Endothelial cell of umbilical vein (primary cell): ENCODE results near the gene PCDHGB2. TPM values are rescaled to one million over a fixed set of nuclear protein-coding genes. Genes with fewer than 3 reads are reported as not detected.
"Not testable (repeated sequence)": the region's sequence is repeated elsewhere in the genome, so short reads cannot be mapped to it uniquely, and the experiment has no call there.

ENCODE experiments used
- BruUV-seq: library from RNA; stranded (reverse); fragments of 400-500 nt; replicated peaks from 2 replicates; lab custom pipeline; 2021; lab: Mats Ljungman, UMichigan
- CTCF ChIA-PET: fragments of 300-600, 350-600 bp; sonication (Branson Sonifier 250); formaldehyde crosslinking; loops from one replicate; lab custom pipeline; 2021; ENCODE audit warnings: antibody characterized with exemption, inconsistent platforms; lab: Charles Lee
- POLR2A ChIA-PET: fragments of 300-600, 350-600 bp; sonication (Branson Sonifier 250); formaldehyde crosslinking; loops from one replicate; lab custom pipeline; 2021; ENCODE audit warnings: antibody characterized with exemption, inconsistent platforms; lab: Charles Lee
- DNase-seq: peaks from one replicate; pipeline ENCODE4 v3.0.0-alpha.2; 2011; ENCODE audit warnings: low read depth, low spot score
- FAIRE-seq: peaks from 2 replicates; lab custom pipeline; 2011; peaks lifted over from hg19 to GRCh38; lab: Jason Lieb, UNC
- H2AFZ ChIP-seq: 2 replicates; pipeline ENCODE4 v1.6.0; 2012; ENCODE audit warnings: low read depth, low read length, control low read depth, inconsistent platforms
- H3K27ac ChIP-seq: 2 replicates; pipeline ENCODE4 v1.5.1; 2011; ENCODE audit warnings: low read depth, mild to moderate bottlenecking, control low read depth, low read length, moderate library complexity; ENCODE audit not compliant: insufficient read depth
- H3K27me3 ChIP-seq, 2 experiments: 2 replicates each; pipeline versions ENCODE4 v1.6.0 to v1.6.1; 2011; ENCODE audit warnings: low read length in 2 of 2, mixed read lengths in 1 of 2; ENCODE audit not compliant: control insufficient read depth in 2 of 2, insufficient read depth in 2 of 2
- H3K36me3 ChIP-seq, 2 experiments: 2 replicates in 1 of 2; 3 replicates in 1 of 2; pipeline ENCODE4 v1.5.1; 2011; ENCODE audit warnings: low read length in 2 of 2, mild to moderate bottlenecking in 1 of 2, moderate library complexity in 1 of 2; ENCODE audit not compliant: control insufficient read depth in 2 of 2, insufficient read depth in 2 of 2; ENCODE audit errors: extremely low read depth in 1 of 2
- H3K4me1 ChIP-seq: 3 replicates; pipeline ENCODE4 v1.5.1; 2011; ENCODE audit warnings: mild to moderate bottlenecking, low read length; ENCODE audit not compliant: control insufficient read depth, insufficient read depth; ENCODE audit errors: extremely low read depth
- H3K4me2 ChIP-seq: 2 replicates; pipeline ENCODE4 v1.6.1; 2011; ENCODE audit warnings: low read length, control low read depth, mixed read lengths; ENCODE audit not compliant: insufficient read depth
- H3K4me3 ChIP-seq, 3 experiments: fragments of 200-600 bp in 1 of 3; sonication (generic), shearing (Covaris generic) in 1 of 3; replicated peaks in 1 of 3; 2 replicates each; pipeline ENCODE4 v1.5.1; 2011 to 2016; ENCODE audit warnings: control low read depth in 3 of 3, low read length in 3 of 3, mild to moderate bottlenecking in 2 of 3, inconsistent platforms in 1 of 3, low read depth in 1 of 3, moderate library complexity in 1 of 3; ENCODE audit not compliant: insufficient read depth in 1 of 3
- H3K79me2 ChIP-seq: 2 replicates; pipeline ENCODE4 v1.6.0; 2012; ENCODE audit warnings: low read length, inconsistent platforms; ENCODE audit not compliant: control insufficient read depth, insufficient read depth
- H3K9ac ChIP-seq: replicated peaks from 2 replicates; pipeline ENCODE3; 2011; ENCODE audit warnings: low read length, control low read depth; ENCODE audit not compliant: insufficient read depth; ENCODE audit errors: extremely low read depth
- H3K9me1 ChIP-seq: replicated peaks from 3 replicates; pipeline ENCODE4 v1.6.0; 2011; ENCODE audit warnings: mild to moderate bottlenecking, low read length; ENCODE audit not compliant: control insufficient read depth, insufficient read depth; ENCODE audit errors: extremely low read depth
- H3K9me3 ChIP-seq: replicated peaks from 2 replicates; pipeline ENCODE4 v1.5.1; 2012; ENCODE audit warnings: low read length, inconsistent platforms; ENCODE audit not compliant: control insufficient read depth, insufficient read depth
- H4K20me1 ChIP-seq: replicated peaks from 2 replicates; pipeline ENCODE3; 2011; ENCODE audit warnings: mild to moderate bottlenecking, low read length; ENCODE audit not compliant: control insufficient read depth, insufficient read depth; ENCODE audit errors: extremely low read depth
- FOS ChIP-seq: IDR thresholded peaks from 2 replicates; pipeline ENCODE4 v1.6.1; 2011; ENCODE audit warnings: mild to moderate bottlenecking, low read length, moderate library complexity, borderline replicate concordance; ENCODE audit not compliant: insufficient read depth
- GATA2 ChIP-seq: IDR thresholded peaks from 2 replicates; pipeline ENCODE4 v1.7.0; 2011; ENCODE audit warnings: low read depth, mild to moderate bottlenecking, moderate library complexity, mixed read lengths, low read length; ENCODE audit not compliant: insufficient read length, insufficient read depth
- MYC ChIP-seq: IDR thresholded peaks from one replicate; pipeline ENCODE4 v1.6.1; 2011; ENCODE audit warnings: mild to moderate bottlenecking, low read depth, low read length
- POLR2AphosphoS5 ChIP-seq: IDR thresholded peaks from 2 replicates; pipeline ENCODE4 v1.6.1; 2012; ENCODE audit warnings: low read depth, mild to moderate bottlenecking, control low read depth, low read length, moderate library complexity; ENCODE audit not compliant: insufficient read depth
- dilution Hi-C: fragments of 300-500 bp; cut with MboI; formaldehyde crosslinking; loops from one replicate; pipeline ENCODE4 v1.15.0; 2019; ENCODE audit warnings: low sequenced_read_pairs; ENCODE audit not compliant: extremely low pct_ligation_motif_present
- intact Hi-C: fragments of 100-400 bp; cut with micrococcal nuclease; formaldehyde crosslinking; loops from one replicate; pipeline ENCODE4 v1.10.0; 2022
- polyA plus RNA-seq, 4 experiments: library from polyadenylated mRNA; depleted of rRNA in 3 of 4; stranded (reverse) in 3 of 4; unstranded in 1 of 4; fragments of >200 nt; gene quantifications; 2 replicates each; pipeline versions ENCODE4 v1.2.1 to v1.2.3, GENCODE V29; 2011 to 2012; ENCODE audit warnings: missing spikeins in 1 of 4
- total RNA-seq: library from RNA; stranded (reverse); gene quantifications from 2 replicates; pipeline ENCODE4 v1.2.3, GENCODE V29; 2021
- TF ChIP-seq, protein P1 (sequence below): IDR thresholded peaks from 2 replicates; pipeline ENCODE4 v1.6.1; 2011; ENCODE audit not compliant: insufficient read depth, insufficient read length
- TF ChIP-seq, protein P2 (sequence below), 2 donors: IDR thresholded peaks; 1 replicate in 1 of 2; 2 replicates in 1 of 2; pipeline ENCODE4 v1.5.1; 2011; ENCODE audit warnings: low read length in 2 of 2, mild to moderate bottlenecking in 2 of 2, moderate library complexity in 2 of 2, control low read depth in 1 of 2, inconsistent platforms in 1 of 2, low read depth in 1 of 2; ENCODE audit not compliant: insufficient read depth in 1 of 2; ENCODE audit errors: extremely low read depth in 1 of 2

PCDHGB2 gene
- total and polyA plus RNA-seq, 2 donors (not counting 3 experiments of a cell fraction or from before 2014, with no cell fraction given): 1.1 to 2.9 TPM

- Histone ChIP-seq H3K79me2 (no peaks in the 10 kb centered on the region), H3K9me1 (no peaks in the 10 kb centered on the region), H3K27me3 (peaks cover 10 to 25% of the 10 kb centered on the region in 2 experiments), H3K27ac (no peak overlapping the region), H3K4me3 (no peak overlapping the region), H3K36me3 (no peaks in the 10 kb centered on the region), H3K4me1 (peaks cover 3% of the 10 kb centered on the region), H4K20me1 (no peaks in the 10 kb centered on the region), H2AFZ (no peak overlapping the region), H3K4me2 (no peak overlapping the region), H3K9ac (no peak overlapping the region), H3K9me3 (no peaks in the 10 kb centered on the region)
- DNase-seq (no peak), FAIRE-seq (no peak)
- CTCF ChIA-PET: interaction anchor here (1.4 kb wide), 1 partner anchor 15 kb away, joined by 3 read pairs; the partner anchor contains the start of gene PCDHGA1
- dilution Hi-C loops (no loop called here), intact Hi-C loops (no loop called here)
- no peak for TF ChIP-seq GATA2
- TF ChIP-seq FOS: no peak
- no peak for TF ChIP-seq POLR2AphosphoS5
- TF ChIP-seq, protein P1, sequence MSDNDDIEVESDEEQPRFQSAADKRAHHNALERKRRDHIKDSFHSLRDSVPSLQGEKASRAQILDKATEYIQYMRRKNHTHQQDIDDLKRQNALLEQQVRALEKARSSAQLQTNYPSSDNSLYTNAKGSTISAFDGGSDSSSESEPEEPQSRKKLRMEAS: no peak
- no peak for TF ChIP-seq MYC
- TF ChIP-seq, protein P2, sequence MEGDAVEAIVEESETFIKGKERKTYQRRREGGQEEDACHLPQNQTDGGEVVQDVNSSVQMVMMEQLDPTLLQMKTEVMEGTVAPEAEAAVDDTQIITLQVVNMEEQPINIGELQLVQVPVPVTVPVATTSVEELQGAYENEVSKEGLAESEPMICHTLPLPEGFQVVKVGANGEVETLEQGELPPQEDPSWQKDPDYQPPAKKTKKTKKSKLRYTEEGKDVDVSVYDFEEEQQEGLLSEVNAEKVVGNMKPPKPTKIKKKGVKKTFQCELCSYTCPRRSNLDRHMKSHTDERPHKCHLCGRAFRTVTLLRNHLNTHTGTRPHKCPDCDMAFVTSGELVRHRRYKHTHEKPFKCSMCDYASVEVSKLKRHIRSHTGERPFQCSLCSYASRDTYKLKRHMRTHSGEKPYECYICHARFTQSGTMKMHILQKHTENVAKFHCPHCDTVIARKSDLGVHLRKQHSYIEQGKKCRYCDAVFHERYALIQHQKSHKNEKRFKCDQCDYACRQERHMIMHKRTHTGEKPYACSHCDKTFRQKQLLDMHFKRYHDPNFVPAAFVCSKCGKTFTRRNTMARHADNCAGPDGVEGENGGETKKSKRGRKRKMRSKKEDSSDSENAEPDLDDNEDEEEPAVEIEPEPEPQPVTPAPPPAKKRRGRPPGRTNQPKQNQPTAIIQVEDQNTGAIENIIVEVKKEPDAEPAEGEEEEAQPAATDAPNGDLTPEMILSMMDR (IDR thresholded peaks at IDR 0.05; ENCODE audit: extremely low read depth in 1 of 2, insufficient read depth in 1 of 2, low read depth in 1 of 2, low read length in 2 of 2): no peak
- no TSS peak for BruUV-seq
- POLR2A ChIA-PET: no interaction called here
Observed at GRCh38 chr5:141345327-141345726, 14.5 kb upstream of the PCDHGB2 start.

- H3K4me1 ChIP-seq, H3K4me2 ChIP-seq, H3K9me3 ChIP-seq, H3K9me1 ChIP-seq, intact Hi-C loops, H4K20me1 ChIP-seq, POLR2A ChIA-PET, H3K4me3 ChIP-seq, H2AFZ ChIP-seq, DNase-seq, H3K9ac ChIP-seq, dilution Hi-C loops, FAIRE-seq, H3K79me2 ChIP-seq, H3K36me3 ChIP-seq, H3K27ac ChIP-seq, BruUV-seq: not testable (repeated sequence)
- H3K27me3 ChIP-seq: peaks cover 17 to 31% of the 10 kb centered on the region in 2 experiments
- CTCF ChIA-PET: interaction anchor here (1.0 to 1.4 kb wide), 4 partner anchors 15 to 218 kb away, joined by 3 to 4 read pairs (median 3); partner anchors contain the start of genes PCDHGA1 and PCDHGB3
Observed at GRCh38 chr5:141346017-141346416, 13.8 kb upstream of the PCDHGB2 start.
